Right forelimb (tissue), 1 donor: Measurements from ENCODE around the gene DLD.
"Not testable (repeated sequence)": the region's sequence is repeated elsewhere in the genome, so short reads cannot be mapped to it uniquely, and the experiment has no call there.

ENCODE experiments used
- DNase-seq: peaks from one replicate; pipeline ENCODE4 v3.0.0-alpha.2; 2018

The DLD gene

GRCh38 chr7:107917763-107918651, 27.0 kb downstream of the DLD start:
- no peak for DNase-seq

GRCh38 chr7:107918948-107919347, 28.0 kb downstream of the DLD start:
- DNase-seq, result no peak

- DNase-seq, result no peak
These were observed 29.2 kb downstream of the DLD start for GRCh38 chr7:107920048-107920772.

GRCh38 chr7:107921826-107922225, 30.8 kb downstream of the DLD start:
- not testable (repeated sequence) for DNase-seq

DNA sequence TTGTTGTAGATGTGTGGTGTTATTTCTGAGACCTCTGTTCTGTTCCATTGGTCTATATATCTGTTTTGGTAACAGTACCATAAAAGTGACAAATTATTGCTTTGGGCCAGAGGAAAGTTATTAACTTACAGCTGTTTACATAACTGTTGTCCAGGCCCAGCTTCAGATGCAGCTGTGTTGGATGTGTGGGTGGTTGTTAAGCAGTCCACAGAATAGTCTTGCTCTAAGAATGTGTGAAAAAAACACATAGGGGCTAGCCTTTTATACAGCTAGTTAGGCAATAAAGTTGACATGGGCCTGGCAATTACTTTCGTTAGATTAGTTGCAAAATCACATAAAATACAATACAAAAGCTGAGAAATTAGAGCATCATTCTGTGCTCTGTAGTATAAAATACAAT, 31.9 kb downstream of the DLD start:
- no peak for DNase-seq

DNA sequence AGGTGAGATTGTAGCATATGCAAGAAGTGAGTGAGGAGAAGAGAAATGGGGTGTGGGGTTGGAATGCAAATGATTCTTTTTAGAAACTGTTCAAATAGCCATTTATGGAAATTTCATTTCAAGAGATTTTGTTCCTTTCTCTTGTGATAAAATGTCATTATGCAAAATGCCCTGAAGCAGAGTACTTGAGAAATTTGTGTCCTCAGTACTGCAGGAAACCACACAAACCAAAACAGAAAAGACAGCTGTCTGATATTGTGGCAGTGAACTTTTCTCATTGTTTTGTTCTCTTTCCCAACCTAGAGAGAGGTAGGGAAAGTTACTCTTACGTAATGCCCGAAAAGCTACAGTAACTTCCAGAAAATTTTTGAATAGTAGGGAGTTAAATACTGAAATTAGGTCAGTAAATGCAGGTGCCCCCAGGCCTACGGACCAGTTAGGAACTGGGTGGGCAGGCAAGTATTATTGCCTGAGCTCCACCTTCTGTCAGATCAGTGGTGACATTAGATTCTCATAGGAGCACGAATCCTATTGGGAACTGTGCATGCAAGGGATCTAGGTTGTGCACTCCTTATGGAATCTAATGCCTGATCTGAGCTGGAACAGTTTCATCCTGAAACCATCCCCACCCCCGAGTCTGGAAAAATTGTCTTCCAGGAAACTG, 34.0 kb downstream of the DLD start:
- DNase-seq, result no peak

DNA sequence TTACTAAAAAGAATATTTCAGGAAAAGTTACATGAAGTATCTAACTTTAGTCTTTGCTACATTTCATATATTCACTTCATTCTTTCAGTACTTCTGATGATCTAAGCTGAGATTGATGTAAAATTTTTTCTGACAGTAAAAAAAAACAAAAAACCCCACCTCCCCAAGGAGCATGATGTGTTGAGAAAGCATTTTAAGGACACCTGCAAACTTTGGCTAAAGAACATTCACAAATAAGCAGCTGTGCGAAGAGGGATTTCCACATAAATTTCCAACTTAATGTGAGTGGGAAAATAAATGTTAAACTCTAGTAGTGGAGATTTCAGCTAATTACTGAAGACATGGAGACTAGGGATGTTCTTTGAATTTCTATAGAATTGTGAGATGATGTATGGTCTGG, 35.5 kb downstream of the DLD start:
- no peak for DNase-seq

GRCh38 chr7:107931740-107932515, 40.9 kb downstream of the DLD start:
- no peak for DNase-seq

DNA sequence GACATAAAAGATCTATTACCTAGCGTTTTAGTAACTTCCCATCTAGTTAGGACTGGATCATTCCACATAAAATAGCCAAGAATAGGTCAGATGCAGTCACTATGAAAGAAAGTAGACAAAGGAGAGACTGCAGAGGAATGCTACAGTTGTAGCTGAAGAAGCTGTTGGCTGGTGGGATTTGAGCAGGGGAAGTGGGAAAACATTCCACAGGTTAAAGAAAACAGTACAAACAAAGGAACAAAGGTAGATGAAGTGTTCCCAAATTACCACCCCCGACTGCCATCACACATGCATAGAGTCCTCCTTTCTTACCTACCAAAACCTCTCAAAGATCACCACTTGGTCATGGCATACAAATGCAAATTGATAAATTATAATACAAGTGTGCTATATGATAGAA, 41.8 kb downstream of the DLD start:
- no peak for DNase-seq

- DNase-seq, result no peak
These were observed 42.5 kb downstream of the DLD start for GRCh38 chr7:107933386-107934013.

GRCh38 chr7:107934991-107935770, 44.2 kb downstream of the DLD start:
- no peak for DNase-seq

- DNase-seq, result no peak
These were observed 45.3 kb downstream of the DLD start for GRCh38 chr7:107936312-107936711.

DNA sequence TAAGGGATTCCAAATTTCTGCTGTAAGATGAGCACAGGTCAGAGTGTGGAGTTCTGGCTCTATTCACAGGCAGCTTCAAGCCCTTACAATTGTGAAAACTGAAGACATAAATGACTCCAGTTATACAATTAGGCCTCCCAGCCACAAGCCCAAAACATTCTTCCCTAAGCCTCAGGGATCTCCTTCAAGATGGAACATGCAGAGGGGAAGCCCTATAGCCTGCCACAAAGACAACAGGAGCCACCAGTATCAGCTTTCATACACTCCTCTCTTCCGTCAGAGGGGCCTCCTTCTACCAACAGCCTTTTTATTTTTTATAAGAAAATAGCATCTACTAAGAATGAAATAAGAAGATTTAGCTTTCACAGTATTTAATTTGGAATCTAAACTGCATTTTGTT, 46.5 kb downstream of the DLD start:
- DNase-seq, result no peak

- DNase-seq, result no peak
These were observed 47.7 kb downstream of the DLD start for GRCh38 chr7:107938456-107939250.

DNA sequence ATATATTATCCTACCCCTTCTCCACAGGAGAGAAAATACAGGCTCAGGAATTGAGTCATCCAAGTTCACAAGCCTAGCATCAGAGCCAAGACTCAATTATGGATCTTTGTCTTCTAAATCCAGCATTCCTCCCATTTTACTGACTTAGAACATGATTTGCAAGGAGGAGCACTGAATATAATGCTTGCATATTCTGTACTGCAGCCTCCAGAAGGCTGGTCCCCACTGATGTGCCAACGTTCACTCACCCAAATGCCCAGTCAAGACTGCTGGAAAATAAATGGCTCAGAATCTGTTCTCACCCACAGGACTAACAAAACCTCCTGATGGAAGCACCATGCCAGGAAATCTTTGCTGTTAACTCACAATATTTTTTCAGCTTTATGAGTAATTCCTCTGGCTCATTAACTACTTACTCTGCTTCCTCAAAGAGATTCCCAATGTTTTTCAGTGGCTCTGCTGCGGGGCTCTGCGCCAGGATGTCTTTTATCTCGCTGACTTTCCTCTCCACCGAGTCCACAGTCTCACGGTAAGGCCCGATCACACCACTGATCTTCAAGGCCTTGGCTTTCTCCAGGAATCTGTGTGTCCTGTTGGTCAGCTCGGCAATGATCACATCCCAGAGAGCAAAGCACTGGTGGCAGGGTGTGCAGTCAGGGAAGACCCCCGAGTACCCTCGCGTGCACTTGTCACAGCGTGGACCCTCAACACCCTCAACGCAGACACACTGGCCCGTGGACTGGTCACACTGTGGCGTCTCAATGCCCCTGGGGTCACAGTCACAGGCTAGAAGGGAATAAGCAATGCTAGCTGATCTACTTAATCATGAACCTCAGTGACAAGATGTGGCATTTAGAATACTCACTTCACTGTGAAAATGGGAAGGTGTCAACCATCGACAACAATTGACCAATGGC, 48.8 kb downstream of the DLD start:
- DNase-seq, result no peak

GRCh38 chr7:107940951-107941350, 50.0 kb downstream of the DLD start:
- no peak for DNase-seq

- DNase-seq, result no peak
These were observed 52.0 kb downstream of the DLD start for GRCh38 chr7:107943018-107943417.

GRCh38 chr7:107944411-107945169, 53.6 kb downstream of the DLD start:
- DNase-seq, result no peak

GRCh38 chr7:107945332-107945731, 54.3 kb downstream of the DLD start:
- no peak for DNase-seq
